ENCODE results near the gene ERC2.

Gene ERC2

DNA sequence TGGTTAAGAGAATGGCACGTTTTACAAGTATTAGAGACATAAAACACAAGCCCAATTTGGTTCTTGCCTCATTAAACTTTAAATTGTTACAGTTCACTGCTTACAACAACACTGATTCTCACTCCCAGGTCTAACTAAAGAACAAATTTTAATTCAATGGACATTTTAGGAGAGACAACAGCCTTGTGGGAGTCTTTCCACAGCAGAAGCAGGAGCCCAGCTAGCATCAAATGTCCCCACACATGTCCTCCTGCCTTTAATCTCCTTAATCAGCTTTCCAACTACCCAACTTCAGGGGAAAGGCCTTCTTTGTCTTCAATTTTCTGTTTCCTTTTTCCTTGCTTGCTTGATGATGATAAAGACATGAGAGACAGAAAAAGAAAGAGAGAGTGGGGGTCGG is 693.4 kb downstream of the ERC2 start:
- DNase-seq: no peak

DNA sequence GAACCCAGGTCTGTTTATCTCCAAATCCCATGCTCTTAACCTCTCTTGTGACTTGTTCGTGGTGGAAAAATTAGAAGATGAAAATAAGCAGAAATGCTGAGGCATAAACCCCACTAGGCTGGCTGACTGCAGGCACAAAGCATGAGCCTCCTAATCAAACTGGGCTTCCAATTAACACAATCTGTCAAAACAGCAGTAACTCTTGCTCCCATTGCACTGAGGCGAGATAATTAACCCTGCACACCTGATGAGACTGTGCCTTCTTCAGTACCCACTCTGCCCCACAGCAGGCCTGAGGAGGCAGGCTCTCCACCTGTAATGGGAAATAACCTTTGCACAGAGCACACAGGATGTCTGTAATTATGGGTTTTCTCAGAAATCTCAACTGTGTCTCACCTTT is 696.8 kb downstream of the ERC2 start:
- DNase-seq: no peak

DNA sequence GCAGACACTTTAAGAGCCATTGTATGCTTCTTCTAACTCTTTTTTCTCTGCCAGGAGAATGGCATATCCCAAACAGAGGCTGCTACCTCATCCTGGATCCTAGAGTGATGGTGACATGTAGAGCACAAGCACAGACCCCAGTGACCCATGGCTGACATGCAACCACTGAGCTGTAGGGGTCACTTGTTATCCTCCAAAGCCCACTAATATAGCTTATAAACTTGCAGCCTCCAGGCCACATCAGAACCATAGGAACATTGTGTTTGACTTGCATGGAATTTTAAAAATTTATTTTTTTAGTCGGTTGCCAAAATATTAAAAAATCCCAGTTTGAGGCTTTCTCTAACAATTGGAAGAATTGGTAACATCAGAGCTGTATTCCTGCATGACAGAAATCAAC is 698.2 kb downstream of the ERC2 start:
- no peak for DNase-seq

DNA sequence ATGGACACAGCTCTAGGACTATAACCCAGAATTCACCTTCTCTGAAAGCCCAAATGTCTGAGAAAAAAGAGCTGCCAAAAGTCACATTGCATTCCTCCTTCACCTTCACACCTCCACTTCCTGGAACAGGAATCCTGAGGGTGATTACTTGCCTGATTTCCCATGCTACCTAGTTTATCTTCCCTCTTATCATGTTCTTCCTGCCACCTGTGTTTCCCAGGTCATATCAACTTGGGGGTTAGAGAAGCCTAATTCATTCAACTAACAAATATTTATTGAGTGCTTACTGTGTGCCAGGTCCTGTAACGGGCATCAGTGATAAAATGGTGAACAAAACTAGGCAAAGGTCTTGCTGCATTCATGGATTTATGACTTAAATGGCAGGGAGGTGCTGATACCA is 701.5 kb downstream of the ERC2 start:
- no peak for DNase-seq

- no peak for DNase-seq
Measured at GRCh38 chr3:55765906-55766701, 702.2 kb downstream of the ERC2 start.

DNA sequence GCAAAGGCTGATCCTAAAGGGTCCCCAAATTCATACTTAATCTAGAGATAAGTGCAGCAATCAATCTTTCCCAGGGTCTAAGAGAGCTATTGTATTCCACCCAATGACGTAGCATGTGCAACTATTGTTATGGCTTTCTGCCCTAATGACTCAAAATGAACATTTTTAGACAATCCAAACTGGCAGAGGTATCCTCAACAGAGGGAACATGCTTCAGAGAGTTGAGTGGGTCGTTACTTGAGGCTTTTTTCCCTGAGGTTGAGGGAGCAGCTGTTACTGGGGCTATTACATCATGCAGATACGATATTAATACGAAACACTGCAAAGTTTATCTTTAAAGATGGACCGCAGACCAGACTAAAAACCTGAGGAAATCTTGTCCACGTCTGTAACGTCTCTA is 702.9 kb downstream of the ERC2 start:
- DNase-seq: no peak

- DNase-seq: no peak
Measured at GRCh38 chr3:55756976-55757375, 711.3 kb downstream of the ERC2 start.

- no peak for DNase-seq
Measured at GRCh38 chr3:55755516-55756205, 712.6 kb downstream of the ERC2 start.

GRCh38 chr3:55752911-55753310 is 715.4 kb downstream of the ERC2 start:
- DNase-seq: no peak

DNA sequence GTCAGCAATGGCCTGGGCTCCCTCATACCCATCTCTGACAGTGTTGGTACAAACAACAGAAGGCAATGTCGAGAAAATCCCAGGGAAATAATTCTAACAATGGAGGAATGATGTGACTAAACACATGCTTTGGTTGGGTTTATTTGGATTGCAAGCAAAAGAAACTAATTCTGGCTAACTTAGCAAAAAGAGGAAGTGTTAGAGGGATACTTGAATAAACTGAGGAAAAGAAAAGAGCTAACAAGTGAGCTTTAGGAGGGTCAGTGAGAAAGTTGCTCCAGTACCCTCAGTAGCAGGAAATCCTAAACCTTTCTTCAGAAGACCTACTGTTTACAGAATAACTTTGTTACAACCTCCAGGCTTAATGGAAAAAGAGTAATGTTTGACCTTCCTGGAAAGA is 716.5 kb downstream of the ERC2 start:
- no peak for DNase-seq

- no peak for DNase-seq
Measured at GRCh38 chr3:55750525-55750924, 717.7 kb downstream of the ERC2 start.

DNA sequence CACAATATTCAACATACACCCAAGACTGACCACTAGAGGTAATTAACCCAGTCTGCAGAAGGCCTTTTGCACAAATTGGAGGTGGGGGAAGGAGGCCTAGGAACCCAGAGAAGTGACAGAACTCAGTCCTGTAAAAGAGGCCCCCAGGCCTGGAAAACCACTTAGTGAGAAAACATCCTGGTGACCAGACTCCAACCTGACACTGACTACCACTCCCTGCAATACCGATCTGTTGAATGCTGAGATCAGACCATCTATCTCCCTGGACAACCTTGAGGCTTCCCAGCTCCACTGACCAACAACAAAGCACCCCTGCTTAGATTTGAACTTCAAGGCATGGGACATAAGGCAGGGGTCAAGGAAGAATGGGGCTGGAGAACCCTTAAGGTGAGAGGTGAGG is 719.2 kb downstream of the ERC2 start:
- no peak for DNase-seq

GRCh38 chr3:55746808-55747413 is 721.4 kb downstream of the ERC2 start:
- no peak for DNase-seq

GRCh38 chr3:55742832-55743136 is 725.5 kb downstream of the ERC2 start:
- DNase-seq: no peak

DNA sequence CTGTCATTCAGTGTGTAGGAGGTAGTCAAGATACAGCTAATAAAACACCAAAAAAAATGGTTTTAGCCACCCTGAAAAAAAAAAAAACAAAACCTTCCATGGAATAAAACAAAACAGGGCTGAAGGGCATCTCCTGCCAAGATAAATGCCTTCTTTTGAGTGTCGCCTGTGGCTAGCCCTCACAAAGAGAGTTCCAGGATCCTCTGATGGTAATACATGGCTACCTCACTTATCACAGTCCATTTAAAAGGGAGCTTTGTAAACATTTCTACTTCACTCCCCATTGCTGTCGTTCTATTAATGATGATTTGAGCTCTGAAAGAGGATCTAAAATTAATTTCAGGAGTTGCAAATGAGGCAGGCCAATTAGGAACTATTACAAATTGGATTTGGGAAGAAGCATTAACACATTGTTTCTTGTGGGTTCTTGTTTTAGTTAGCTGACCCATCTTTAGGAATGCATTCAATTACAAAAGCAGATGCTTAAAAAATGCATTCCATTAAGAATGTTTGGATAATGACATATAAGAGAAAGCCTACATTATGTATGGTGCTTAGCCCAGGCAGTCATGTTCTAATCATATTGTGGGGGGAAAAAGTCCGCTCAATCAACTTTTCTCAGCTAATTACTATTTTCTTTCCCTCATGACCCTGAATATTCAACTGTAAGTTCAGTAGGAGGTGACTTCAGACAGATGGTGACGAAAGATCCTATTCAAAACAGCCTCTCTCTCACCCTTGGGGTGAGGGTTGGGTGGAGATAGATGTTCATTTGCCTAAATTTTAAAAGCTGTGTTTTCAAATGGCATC is 726.0 kb downstream of the ERC2 start:
- no peak for DNase-seq

DNA sequence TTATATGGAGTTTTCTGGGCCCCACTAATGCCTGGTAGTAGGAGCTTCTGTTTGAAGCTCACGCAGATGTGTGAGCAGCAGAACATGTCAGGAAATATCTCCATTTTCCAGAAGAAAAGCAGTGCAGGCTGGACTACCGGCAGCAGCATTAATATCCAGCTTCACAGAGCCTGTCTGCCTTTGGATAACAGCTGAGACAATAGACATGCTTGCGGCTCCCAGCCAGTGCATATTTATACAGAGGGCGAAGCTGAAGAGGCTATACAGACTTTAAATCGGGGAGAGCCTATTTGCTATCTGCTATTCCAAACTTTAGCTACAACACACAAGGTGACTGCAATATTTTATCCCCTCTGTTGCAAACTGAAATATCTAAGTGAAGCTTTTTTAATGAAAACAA is 731.1 kb downstream of the ERC2 start:
- DNase-seq: no peak

- DNase-seq: no peak
Measured at GRCh38 chr3:55735976-55736375, 732.3 kb downstream of the ERC2 start.

DNA sequence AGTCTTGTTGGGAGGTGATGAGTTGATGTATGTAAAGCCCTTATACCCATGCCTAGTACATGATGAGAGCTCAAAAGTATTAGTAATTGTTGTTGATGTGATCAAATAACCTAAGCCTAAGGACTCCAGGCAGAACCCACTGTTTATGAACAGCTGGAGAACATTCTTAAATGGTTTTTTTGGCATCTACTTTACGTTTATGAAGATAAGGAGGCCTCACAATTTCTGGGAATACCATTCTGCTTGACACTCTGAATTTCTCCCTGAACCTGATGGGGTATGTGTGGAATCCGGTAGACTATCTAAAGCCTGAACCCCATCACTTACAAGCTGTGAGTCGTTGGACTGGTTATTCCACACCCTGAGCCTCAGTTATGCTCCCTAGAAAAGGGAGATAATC is 736.5 kb downstream of the ERC2 start:
- no peak for DNase-seq

DNA sequence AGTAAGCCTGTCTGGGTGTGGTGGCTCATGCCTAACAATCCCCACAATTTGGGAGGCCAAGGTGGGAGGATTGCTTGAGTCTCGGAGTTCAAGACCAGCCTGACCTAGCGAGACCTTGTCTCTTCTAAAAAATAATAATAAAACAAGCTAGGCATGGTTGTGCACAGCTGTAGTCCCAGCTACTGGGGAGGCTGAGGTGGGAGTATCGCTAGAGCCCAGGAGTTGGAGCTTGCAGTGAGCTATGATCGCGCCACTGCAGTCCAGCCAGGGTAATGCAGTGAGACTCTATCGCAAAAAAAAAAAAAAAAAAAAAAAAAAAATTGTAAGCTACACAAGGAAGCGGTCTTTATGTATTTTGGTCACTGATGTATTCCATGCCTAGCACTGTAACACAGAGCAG is 738.7 kb downstream of the ERC2 start:
- no peak for DNase-seq

- DNase-seq: no peak
Measured at GRCh38 chr3:55728461-55729100, 739.7 kb downstream of the ERC2 start.

DNA sequence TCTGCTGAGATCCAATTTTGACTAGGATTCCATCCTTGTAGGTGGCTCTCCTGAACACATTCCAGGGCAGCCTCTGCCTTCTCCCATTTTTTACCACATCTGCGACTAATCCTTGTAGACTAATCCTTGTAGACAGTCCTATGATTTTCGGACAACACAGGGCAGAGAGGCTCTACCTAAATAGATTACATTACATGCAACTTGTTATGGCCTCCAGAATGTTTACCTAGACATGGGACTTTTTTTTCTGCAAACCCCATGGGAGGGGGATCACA is 741.8 kb downstream of the ERC2 start:
- no peak for DNase-seq

GRCh38 chr3:55725681-55726500 is 742.4 kb downstream of the ERC2 start:
- DNase-seq: no peak

Measured in activated CD4-positive, alpha-beta T cell treated with anti-CD3 and anti-CD28 coated beads for 4 hours (primary cell).